ENCODE measurements around the gene PRRG4. TPM values are rescaled to one million over a fixed set of nuclear protein-coding genes. Genes with fewer than 3 reads are reported as not detected.

Gene PRRG4
- total and polyA plus RNA-seq, 2 donors (not counting 3 experiments of a cell fraction or from before 2014, with no cell fraction given) = 0.09 TPM; not detected in 1

DNA sequence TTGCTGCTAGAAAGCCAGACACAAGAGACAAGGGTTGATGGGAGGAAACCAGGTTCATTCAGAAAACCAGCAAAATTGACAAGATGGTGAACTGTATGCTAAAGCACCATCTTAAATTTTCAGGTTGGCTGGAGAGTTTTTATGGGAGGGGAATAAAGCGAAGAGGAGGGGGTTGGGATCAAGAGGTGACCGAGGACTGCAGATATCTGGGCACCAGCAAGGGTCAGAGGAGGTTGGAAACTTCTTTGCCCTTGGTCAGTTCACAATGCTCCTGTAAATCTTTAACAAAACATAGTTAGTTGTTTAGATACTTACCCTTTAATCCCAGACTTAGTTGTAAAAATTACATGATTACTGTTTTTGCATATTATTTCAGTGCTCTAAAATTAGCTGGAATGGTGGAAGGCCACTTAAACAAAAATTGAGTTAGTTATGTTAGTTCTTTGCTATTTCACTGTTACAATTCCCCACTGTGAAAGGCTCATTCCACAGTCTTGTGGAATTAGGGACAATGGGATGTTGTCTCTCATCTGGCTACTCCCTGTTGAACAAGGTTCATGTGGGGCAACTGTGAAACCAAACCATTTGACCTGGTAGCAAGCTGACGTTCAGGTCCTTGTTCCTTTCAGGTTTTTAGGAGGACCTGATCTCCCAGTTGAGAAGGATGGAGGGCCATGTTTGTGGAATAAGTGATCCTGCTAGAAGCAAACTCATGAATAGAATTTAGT lies 32.3 kb downstream of the PRRG4 start:
- CTCF ChIA-PET = no interaction called here
- POLR2A ChIA-PET = no interaction called here
- H3K4me3 ChIP-seq (replicated peaks in 1 of 3; ENCODE audit: insufficient read depth in 1 of 3, low read depth in 1 of 3, low read length in 3 of 3) = no peak overlapping the region
- H3K4me1 ChIP-seq (ENCODE audit: control insufficient read depth, extremely low read depth, insufficient read depth, low read length) = no peaks in the 10 kb centered on the region
- no peaks in the 10 kb centered on the region for H3K79me2 ChIP-seq (ENCODE audit: control insufficient read depth, insufficient read depth, low read length)
- H3K27ac ChIP-seq (ENCODE audit: insufficient read depth, low read depth, low read length) = no peak overlapping the region
- H2AFZ ChIP-seq (ENCODE audit: low read depth, low read length) = no peak overlapping the region
- no peak overlapping the region for H3K4me2 ChIP-seq (ENCODE audit: insufficient read depth, low read length)
- H3K9me3 ChIP-seq (replicated peaks; ENCODE audit: control insufficient read depth, insufficient read depth, low read length) = no peaks in the 10 kb centered on the region
- TF ChIP-seq EZH2 (IDR thresholded peaks at IDR 0.05; ENCODE audit: borderline replicate concordance, low read depth, low read length, severe bottlenecking) (no peak), FOS (IDR thresholded peaks at IDR 0.05; ENCODE audit: borderline replicate concordance, insufficient read depth, low read length) (no peak), MYC (IDR thresholded peaks at IDR 0.05; ENCODE audit: low read depth, low read length) (no peak), GATA2 (IDR thresholded peaks at IDR 0.05; ENCODE audit: insufficient read depth, insufficient read length, low read depth, low read length) (no peak), JUN (IDR thresholded peaks at IDR 0.05; ENCODE audit: borderline replicate concordance, insufficient read depth, insufficient read length, low read depth) (no peak), POLR2A (IDR thresholded peaks at IDR 0.05; ENCODE audit: low read depth, low read length) (no peak)
- TF ChIP-seq, protein P1, sequence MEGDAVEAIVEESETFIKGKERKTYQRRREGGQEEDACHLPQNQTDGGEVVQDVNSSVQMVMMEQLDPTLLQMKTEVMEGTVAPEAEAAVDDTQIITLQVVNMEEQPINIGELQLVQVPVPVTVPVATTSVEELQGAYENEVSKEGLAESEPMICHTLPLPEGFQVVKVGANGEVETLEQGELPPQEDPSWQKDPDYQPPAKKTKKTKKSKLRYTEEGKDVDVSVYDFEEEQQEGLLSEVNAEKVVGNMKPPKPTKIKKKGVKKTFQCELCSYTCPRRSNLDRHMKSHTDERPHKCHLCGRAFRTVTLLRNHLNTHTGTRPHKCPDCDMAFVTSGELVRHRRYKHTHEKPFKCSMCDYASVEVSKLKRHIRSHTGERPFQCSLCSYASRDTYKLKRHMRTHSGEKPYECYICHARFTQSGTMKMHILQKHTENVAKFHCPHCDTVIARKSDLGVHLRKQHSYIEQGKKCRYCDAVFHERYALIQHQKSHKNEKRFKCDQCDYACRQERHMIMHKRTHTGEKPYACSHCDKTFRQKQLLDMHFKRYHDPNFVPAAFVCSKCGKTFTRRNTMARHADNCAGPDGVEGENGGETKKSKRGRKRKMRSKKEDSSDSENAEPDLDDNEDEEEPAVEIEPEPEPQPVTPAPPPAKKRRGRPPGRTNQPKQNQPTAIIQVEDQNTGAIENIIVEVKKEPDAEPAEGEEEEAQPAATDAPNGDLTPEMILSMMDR (IDR thresholded peaks at IDR 0.05; ENCODE audit: extremely low read depth in 1 of 2, insufficient read depth in 1 of 2, low read depth in 1 of 2, low read length in 2 of 2) = no peak
- TF ChIP-seq, protein P2, sequence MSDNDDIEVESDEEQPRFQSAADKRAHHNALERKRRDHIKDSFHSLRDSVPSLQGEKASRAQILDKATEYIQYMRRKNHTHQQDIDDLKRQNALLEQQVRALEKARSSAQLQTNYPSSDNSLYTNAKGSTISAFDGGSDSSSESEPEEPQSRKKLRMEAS (IDR thresholded peaks at IDR 0.05; ENCODE audit: insufficient read depth, insufficient read length) = no peak
- BruUV-seq (replicated peaks) = no TSS peak
- DNase-seq (ENCODE audit: low read depth, low spot score) (no peak), FAIRE-seq (no peak)
- dilution Hi-C loops (cut with MboI; ENCODE audit: extremely low pct_ligation_motif_present, low sequenced_read_pairs) (no loop called here), intact Hi-C loops (cut with micrococcal nuclease) (no loop called here)
- H3K27me3 ChIP-seq (ENCODE audit: control insufficient read depth in 2 of 2, insufficient read depth in 2 of 2, low read length in 2 of 2) = peaks cover 3 to 4% of the 10 kb centered on the region in 2 experiments
- H4K20me1 ChIP-seq (replicated peaks; ENCODE audit: control insufficient read depth, extremely low read depth, insufficient read depth, low read length) = no peaks in the 10 kb centered on the region
- H3K9me1 ChIP-seq (replicated peaks; ENCODE audit: control insufficient read depth, extremely low read depth, insufficient read depth, low read length) = no peaks in the 10 kb centered on the region
- H3K9ac ChIP-seq (replicated peaks; ENCODE audit: extremely low read depth, insufficient read depth, low read length) = no peak overlapping the region
- H3K36me3 ChIP-seq (ENCODE audit: control insufficient read depth in 2 of 2, extremely low read depth in 1 of 2, insufficient read depth in 2 of 2, low read length in 2 of 2) = no peaks in the 10 kb centered on the region
